Measurements from ENCODE around the gene HDAC4.

The HDAC4 gene

GRCh38 chr2:239268549-239268948, 132.3 kb downstream of the HDAC4 start:
- Histone ChIP-seq H2AK5ac (ENCODE audit: low read length) (peak overlapping the region; percentile 20), H2AFZ (ENCODE audit: insufficient read depth, low read length, poor library complexity) (no peak overlapping the region), H3K14ac (ENCODE audit: low read length) (no peak overlapping the region), H3K18ac (ENCODE audit: low read length) (no peak overlapping the region), H3K4me2 (ENCODE audit: low read length) (no peak overlapping the region), H3K9me3 (ENCODE audit: insufficient read depth, low read depth, low read length) (peaks cover 2% of the 10 kb centered on the region), H2BK120ac (ENCODE audit: insufficient read depth, low read length, poor library complexity) (no peak overlapping the region), H3K27me3 (ENCODE audit: insufficient read depth, low read length) (no peaks in the 10 kb centered on the region), H3K79me1 (ENCODE audit: low read length) (peaks cover 12% of the 10 kb centered on the region), H3K79me2 (ENCODE audit: control insufficient read depth, insufficient read depth, low read length, poor library complexity) (no peaks in the 10 kb centered on the region), H4K91ac (ENCODE audit: low read depth, low read length) (no peak overlapping the region), H4K8ac (ENCODE audit: low read depth, low read length) (no peak overlapping the region), H2BK5ac (ENCODE audit: low read depth, low read length, poor library complexity) (no peak overlapping the region), H3K4me3 (ENCODE audit: low read depth, low read length) (no peak overlapping the region), H4K12ac (ENCODE audit: low read depth, low read length) (no peak overlapping the region), H3K4ac (ENCODE audit: low read depth, low read length) (no peak overlapping the region), H3K23ac (ENCODE audit: low read length) (peak overlapping the region; percentile 49), H3K27ac (ENCODE audit: low read depth, low read length) (no peak overlapping the region), H3K36me3 (ENCODE audit: control insufficient read depth in 1 of 2, insufficient read depth in 2 of 2, low read length in 2 of 2) (no peaks in the 10 kb centered on the region), H2BK12ac (ENCODE audit: low read length) (no peak overlapping the region), H3K9ac (ENCODE audit: low read length) (peak overlapping the region; percentile 19), H3K4me1 (ENCODE audit: control insufficient read depth in 1 of 2, insufficient read depth in 2 of 2, low read length in 2 of 2) (peaks cover 20 to 22% of the 10 kb centered on the region in 2 experiments)
- DNase-seq: no peak
- no CpG with 5 or more reads among the region's 3 CpGs for WGBS (ENCODE audit: extremely low coverage, insufficient coverage, insufficient read length)

GRCh38 chr2:239268082-239268481, 132.7 kb downstream of the HDAC4 start:
- Histone ChIP-seq H2BK12ac (ENCODE audit: low read length) (no peak overlapping the region), H3K9ac (ENCODE audit: low read length) (no peak overlapping the region), H4K8ac (ENCODE audit: low read depth, low read length) (peak overlapping the region; percentile 55), H3K79me1 (ENCODE audit: low read length) (peaks cover 12% of the 10 kb centered on the region), H3K4me1 (ENCODE audit: control insufficient read depth in 1 of 2, insufficient read depth in 2 of 2, low read length in 2 of 2) (peaks cover 20 to 22% of the 10 kb centered on the region in 2 experiments), H3K18ac (ENCODE audit: low read length) (no peak overlapping the region), H3K9me3 (ENCODE audit: insufficient read depth, low read depth, low read length) (peaks cover 2% of the 10 kb centered on the region), H3K4ac (ENCODE audit: low read depth, low read length) (no peak overlapping the region), H2BK120ac (ENCODE audit: insufficient read depth, low read length, poor library complexity) (peak overlapping the region; percentile 73), H3K79me2 (ENCODE audit: control insufficient read depth, insufficient read depth, low read length, poor library complexity) (no peaks in the 10 kb centered on the region), H4K91ac (ENCODE audit: low read depth, low read length) (peak overlapping the region; percentile 65), H2BK5ac (ENCODE audit: low read depth, low read length, poor library complexity) (peak overlapping the region; percentile 62), H2AFZ (ENCODE audit: insufficient read depth, low read length, poor library complexity) (no peak overlapping the region), H3K36me3 (ENCODE audit: control insufficient read depth in 1 of 2, insufficient read depth in 2 of 2, low read length in 2 of 2) (no peaks in the 10 kb centered on the region), H4K12ac (ENCODE audit: low read depth, low read length) (no peak overlapping the region), H3K4me3 (ENCODE audit: low read depth, low read length) (no peak overlapping the region), H3K23ac (ENCODE audit: low read length) (no peak overlapping the region), H3K4me2 (ENCODE audit: low read length) (no peak overlapping the region), H3K27me3 (ENCODE audit: insufficient read depth, low read length) (no peaks in the 10 kb centered on the region), H3K14ac (ENCODE audit: low read length) (no peak overlapping the region), H3K27ac (ENCODE audit: low read depth, low read length) (peak overlapping the region; percentile 71), H2AK5ac (ENCODE audit: low read length) (no peak overlapping the region)
- WGBS (ENCODE audit: extremely low coverage, insufficient coverage, insufficient read length): no CpG with 5 or more reads among the region's 6 CpGs
- DNase-seq: peak in 1 of 2 donors; percentile 44

- H3K27me3 ChIP-seq (ENCODE audit: insufficient read depth, low read length): no peaks in the 10 kb centered on the region
- H3K4ac ChIP-seq (ENCODE audit: low read depth, low read length): peak overlapping the region; percentile 3
- peaks cover 12% of the 10 kb centered on the region for H3K79me1 ChIP-seq (ENCODE audit: low read length)
- no peaks in the 10 kb centered on the region for H3K79me2 ChIP-seq (ENCODE audit: control insufficient read depth, insufficient read depth, low read length, poor library complexity)
- peak overlapping the region; percentile 47 for H4K8ac ChIP-seq (ENCODE audit: low read depth, low read length)
- H3K4me1 ChIP-seq (ENCODE audit: control insufficient read depth in 1 of 2, insufficient read depth in 2 of 2, low read length in 2 of 2): peaks cover 20 to 22% of the 10 kb centered on the region in 2 experiments
- H3K9me3 ChIP-seq (ENCODE audit: insufficient read depth, low read depth, low read length): peaks cover 2% of the 10 kb centered on the region
- H2AFZ ChIP-seq (ENCODE audit: insufficient read depth, low read length, poor library complexity): peak overlapping the region; percentile 30
- H2BK5ac ChIP-seq (ENCODE audit: low read depth, low read length, poor library complexity): peak overlapping the region; percentile 10
- H3K4me2 ChIP-seq (ENCODE audit: low read length): no peak overlapping the region
- H2BK120ac ChIP-seq (ENCODE audit: insufficient read depth, low read length, poor library complexity): peak overlapping the region; percentile 3
- no peak overlapping the region for H4K12ac ChIP-seq (ENCODE audit: low read depth, low read length)
- H3K9ac ChIP-seq (ENCODE audit: low read length): no peak overlapping the region
- H3K14ac ChIP-seq (ENCODE audit: low read length): peak overlapping the region; percentile 25
- H3K23ac ChIP-seq (ENCODE audit: low read length): no peak overlapping the region
- no CpG with 5 or more reads among the region's 22 CpGs for WGBS (ENCODE audit: extremely low coverage, insufficient coverage, insufficient read length)
- peak overlapping the region; percentile 5 for H2BK12ac ChIP-seq (ENCODE audit: low read length)
- H3K36me3 ChIP-seq (ENCODE audit: control insufficient read depth in 1 of 2, insufficient read depth in 2 of 2, low read length in 2 of 2): no peaks in the 10 kb centered on the region
- H3K18ac ChIP-seq (ENCODE audit: low read length): peak overlapping the region; percentile 42
- H3K4me3 ChIP-seq (ENCODE audit: low read depth, low read length): no peak overlapping the region
- DNase-seq: peak; percentile 28 to 39
- no peak overlapping the region for H2AK5ac ChIP-seq (ENCODE audit: low read length)
- H4K91ac ChIP-seq (ENCODE audit: low read depth, low read length): peak overlapping the region; percentile 42
- peak overlapping the region; percentile 79 for H3K27ac ChIP-seq (ENCODE audit: low read depth, low read length)
Observed at GRCh38 chr2:239267288-239267951, 133.4 kb downstream of the HDAC4 start.

- H3K14ac ChIP-seq (ENCODE audit: low read length): peak overlapping the region; percentile 32
- H3K4me1 ChIP-seq (ENCODE audit: control insufficient read depth in 1 of 2, insufficient read depth in 2 of 2, low read length in 2 of 2): peaks cover 20 to 22% of the 10 kb centered on the region in 2 experiments
- H3K4me3 ChIP-seq (ENCODE audit: low read depth, low read length): no peak overlapping the region
- H3K79me2 ChIP-seq (ENCODE audit: control insufficient read depth, insufficient read depth, low read length, poor library complexity): no peaks in the 10 kb centered on the region
- peak overlapping the region; percentile 53 for H2BK12ac ChIP-seq (ENCODE audit: low read length)
- H2AFZ ChIP-seq (ENCODE audit: insufficient read depth, low read length, poor library complexity): no peak overlapping the region
- peak overlapping the region; percentile 44 for H2AK5ac ChIP-seq (ENCODE audit: low read length)
- H3K9me3 ChIP-seq (ENCODE audit: insufficient read depth, low read depth, low read length): peaks cover 2% of the 10 kb centered on the region
- no peaks in the 10 kb centered on the region for H3K27me3 ChIP-seq (ENCODE audit: insufficient read depth, low read length)
- H3K36me3 ChIP-seq (ENCODE audit: control insufficient read depth in 1 of 2, insufficient read depth in 2 of 2, low read length in 2 of 2): no peaks in the 10 kb centered on the region
- no peak overlapping the region for H3K9ac ChIP-seq (ENCODE audit: low read length)
- H4K91ac ChIP-seq (ENCODE audit: low read depth, low read length): peak overlapping the region; percentile 42
- no peak for DNase-seq
- H4K12ac ChIP-seq (ENCODE audit: low read depth, low read length): peak overlapping the region; percentile 26
- peak overlapping the region; percentile 20 for H2BK120ac ChIP-seq (ENCODE audit: insufficient read depth, low read length, poor library complexity)
- no peak overlapping the region for H3K4me2 ChIP-seq (ENCODE audit: low read length)
- no peak overlapping the region for H3K23ac ChIP-seq (ENCODE audit: low read length)
- peak overlapping the region; percentile 10 for H2BK5ac ChIP-seq (ENCODE audit: low read depth, low read length, poor library complexity)
- H3K27ac ChIP-seq (ENCODE audit: low read depth, low read length): no peak overlapping the region
- H3K18ac ChIP-seq (ENCODE audit: low read length): peak overlapping the region; percentile 10
- peaks cover 12% of the 10 kb centered on the region for H3K79me1 ChIP-seq (ENCODE audit: low read length)
- no peak overlapping the region for H3K4ac ChIP-seq (ENCODE audit: low read depth, low read length)
- WGBS (ENCODE audit: extremely low coverage, insufficient coverage, insufficient read length): no CpG with 5 or more reads among the region's 10 CpGs
- peak overlapping the region; percentile 18 for H4K8ac ChIP-seq (ENCODE audit: low read depth, low read length)
Observed at GRCh38 chr2:239266779-239267287, 134.0 kb downstream of the HDAC4 start.
